IgD-negative memory B cell (primary cell): ENCODE measurements around the gene SKA2. TPM values are rescaled to one million over a fixed set of nuclear protein-coding genes. Genes with fewer than 3 reads are reported as not detected.
"Not testable (repeated sequence)": the region's sequence is repeated elsewhere in the genome, so short reads cannot be mapped to it uniquely, and the experiment has no call there.

Experiments
- H3K27ac Mint-ChIP-seq, 3 donors: one replicate each; pipeline ENCODE4 v1.8.0; 2020 to 2022; ENCODE audit warnings: mild to moderate bottlenecking in 3 of 3, mixed read lengths in 3 of 3, moderate library complexity in 1 of 3
- H3K27me3 Mint-ChIP-seq: one replicate; pipeline ENCODE4 v1.8.0; 2021; ENCODE audit warnings: mixed read lengths
- H3K36me3 Mint-ChIP-seq: one replicate; pipeline ENCODE4 v1.8.0; 2020; ENCODE audit warnings: mild to moderate bottlenecking, mixed read lengths
- H3K4me1 Mint-ChIP-seq, 3 donors: one replicate each; pipeline ENCODE4 v1.8.0; 2020 to 2022; ENCODE audit warnings: mixed read lengths in 3 of 3, mild to moderate bottlenecking in 1 of 3
- H3K4me3 Mint-ChIP-seq, 4 donors: one replicate each; pipeline ENCODE4 v1.8.0; 2020 to 2022; ENCODE audit warnings: mild to moderate bottlenecking in 4 of 4, mixed read lengths in 4 of 4, moderate library complexity in 3 of 4
- H3K9me3 Mint-ChIP-seq, 3 donors: one replicate each; pipeline ENCODE4 v1.8.0; 2020 to 2021; ENCODE audit warnings: mixed read lengths in 3 of 3, mild to moderate bottlenecking in 1 of 3
- polyA plus RNA-seq: library from polyadenylated mRNA; unstranded; fragments of 300-500 nt; fragmentation: Illumina TruSeq; gene quantifications from one replicate; pipeline ENCODE4 v1.2.3, GENCODE V29; 2021

Gene SKA2
- polyA plus RNA-seq, 1 donor from 2014 or later = 31.4 TPM

- peaks cover 0 to 7% (median 5%) of the 10 kb centered on the region in 3 donors for H3K4me1 Mint-ChIP-seq
- H3K4me3 Mint-ChIP-seq = no peak overlapping the region
- no peaks in the 10 kb centered on the region for H3K9me3 Mint-ChIP-seq
- H3K27me3 Mint-ChIP-seq = no peaks in the 10 kb centered on the region
- H3K27ac Mint-ChIP-seq = no peak overlapping the region
- peaks cover 8% of the 10 kb centered on the region for H3K36me3 Mint-ChIP-seq
Observed at GRCh38 chr17:59094861-59095530, 60.0 kb downstream of the SKA2 start.

GRCh38 chr17:59093702-59094231, 61.2 kb downstream of the SKA2 start:
- H3K27ac Mint-ChIP-seq = no peak overlapping the region
- no peak overlapping the region for H3K4me3 Mint-ChIP-seq
- no peaks in the 10 kb centered on the region for H3K27me3 Mint-ChIP-seq
- peaks cover 0 to 7% (median 5%) of the 10 kb centered on the region in 3 donors for H3K4me1 Mint-ChIP-seq
- peaks cover 6% of the 10 kb centered on the region for H3K36me3 Mint-ChIP-seq
- no peaks in the 10 kb centered on the region for H3K9me3 Mint-ChIP-seq

GRCh38 chr17:59093145-59093701, 61.8 kb downstream of the SKA2 start:
- Mint-ChIP-seq H3K4me3 (peak overlapping the region in 1 of 4 donors; percentile 55), H3K36me3 (peaks cover 5% of the 10 kb centered on the region), H3K9me3 (no peaks in the 10 kb centered on the region), H3K4me1 (peaks cover 0 to 7% (median 5%) of the 10 kb centered on the region in 3 donors), H3K27me3 (no peaks in the 10 kb centered on the region), H3K27ac (no peak overlapping the region)

- not testable (repeated sequence) for H3K4me1 Mint-ChIP-seq, H3K4me3 Mint-ChIP-seq, H3K9me3 Mint-ChIP-seq, H3K27me3 Mint-ChIP-seq, H3K27ac Mint-ChIP-seq, H3K36me3 Mint-ChIP-seq
Observed at GRCh38 chr17:59090593-59090992, 64.4 kb downstream of the SKA2 start.

- no peaks in the 10 kb centered on the region for H3K9me3 Mint-ChIP-seq
- H3K36me3 Mint-ChIP-seq = peaks cover 5% of the 10 kb centered on the region
- H3K4me3 Mint-ChIP-seq = no peak overlapping the region
- no peaks in the 10 kb centered on the region for H3K27me3 Mint-ChIP-seq
- H3K4me1 Mint-ChIP-seq = no peaks in the 10 kb centered on the region
- H3K27ac Mint-ChIP-seq = no peak overlapping the region
Observed at GRCh38 chr17:59084154-59084553, 70.8 kb downstream of the SKA2 start.

GRCh38 chr17:59074494-59074893, 80.5 kb downstream of the SKA2 start:
- peaks cover 0 to 1% (median 0%) of the 10 kb centered on the region in 3 donors for H3K4me1 Mint-ChIP-seq
- H3K4me3 Mint-ChIP-seq = no peak overlapping the region
- H3K27me3 Mint-ChIP-seq = no peaks in the 10 kb centered on the region
- H3K36me3 Mint-ChIP-seq = peaks cover 17% of the 10 kb centered on the region
- no peak overlapping the region for H3K27ac Mint-ChIP-seq
- peaks cover 0 to 4% (median 0%) of the 10 kb centered on the region in 3 donors for H3K9me3 Mint-ChIP-seq

GRCh38 chr17:59073972-59074371, 81.0 kb downstream of the SKA2 start:
- Mint-ChIP-seq H3K27ac (no peak overlapping the region), H3K9me3 (peaks cover 0 to 4% (median 0%) of the 10 kb centered on the region in 3 donors), H3K4me1 (peaks cover 0 to 1% (median 0%) of the 10 kb centered on the region in 3 donors), H3K27me3 (no peaks in the 10 kb centered on the region), H3K4me3 (no peak overlapping the region), H3K36me3 (peaks cover 15% of the 10 kb centered on the region)

GRCh38 chr17:59069856-59070255, 85.1 kb downstream of the SKA2 start:
- no peaks in the 10 kb centered on the region for H3K27me3 Mint-ChIP-seq
- H3K36me3 Mint-ChIP-seq = peaks cover 14% of the 10 kb centered on the region
- H3K9me3 Mint-ChIP-seq = peaks cover 0 to 4% (median 0%) of the 10 kb centered on the region in 3 donors
- no peak overlapping the region for H3K4me3 Mint-ChIP-seq
- H3K27ac Mint-ChIP-seq = no peak overlapping the region
- H3K4me1 Mint-ChIP-seq = peaks cover 0 to 1% (median 0%) of the 10 kb centered on the region in 3 donors

GRCh38 chr17:59067756-59068155, 87.2 kb downstream of the SKA2 start:
- Mint-ChIP-seq H3K4me1 (peaks cover 0 to 1% (median 0%) of the 10 kb centered on the region in 3 donors), H3K4me3 (no peak overlapping the region), H3K27ac (no peak overlapping the region), H3K27me3 (no peaks in the 10 kb centered on the region), H3K36me3 (peaks cover 15% of the 10 kb centered on the region), H3K9me3 (peaks cover 0 to 4% (median 0%) of the 10 kb centered on the region in 3 donors)

- no peak overlapping the region for H3K27ac Mint-ChIP-seq
- peaks cover 0 to 1% (median 0%) of the 10 kb centered on the region in 3 donors for H3K4me1 Mint-ChIP-seq
- no peaks in the 10 kb centered on the region for H3K27me3 Mint-ChIP-seq
- H3K4me3 Mint-ChIP-seq = no peak overlapping the region
- peaks cover 15% of the 10 kb centered on the region for H3K36me3 Mint-ChIP-seq
- peaks cover 0 to 4% (median 0%) of the 10 kb centered on the region in 3 donors for H3K9me3 Mint-ChIP-seq
Observed at GRCh38 chr17:59067340-59067739, 87.6 kb downstream of the SKA2 start.

- H3K9me3 Mint-ChIP-seq = no peaks in the 10 kb centered on the region
- H3K27ac Mint-ChIP-seq = peak overlapping the region in 1 of 3 donors; percentile 9
Observed at GRCh38 chr17:59062509-59062908, 92.5 kb downstream of the SKA2 start.

More at GRCh38 chr17:59062509-59062908, 92.5 kb downstream of the SKA2 start:
- Mint-ChIP-seq H3K36me3 (peaks cover 7% of the 10 kb centered on the region), H3K4me1 (peaks cover 0 to 1% (median 0%) of the 10 kb centered on the region in 3 donors), H3K27me3 (no peaks in the 10 kb centered on the region), H3K4me3 (no peak overlapping the region)

Other genes with a start within 250 kb of the SKA2 start
- gene TRIM37, start 48.3 kb downstream of the SKA2 start, polyA plus RNA-seq = 7.9 TPM
- gene PRR11, start 560 bp upstream of the SKA2 start, polyA plus RNA-seq = 3.0 TPM
- 12.4 TPM for gene SMG8, start 54.8 kb upstream of the SKA2 start, polyA plus RNA-seq
- 2.6 TPM for gene GDPD1, start 65.3 kb upstream of the SKA2 start, polyA plus RNA-seq
- 18.8 TPM for gene YPEL2, start 176.5 kb upstream of the SKA2 start, polyA plus RNA-seq